GM21381 (cell line): ENCODE data around the gene PML.
"Not testable (repeated sequence)": the region's sequence is repeated elsewhere in the genome, so short reads cannot be mapped to it uniquely, and the experiment has no call there.

Experiments used
- ATAC-seq: cut with Tn5 transposase; IDR thresholded peaks from one replicate; pipeline ENCODE4 v1.9.1; 2021; ENCODE audit warnings: mild to moderate bottlenecking, moderate library complexity; ENCODE audit not compliant: unreplicated experiment

The PML gene

GRCh38 chr15:74037171-74038117 is 42.9 kb downstream of the PML start:
- ATAC-seq: no peak

- no peak for ATAC-seq
These were observed 44.5 kb downstream of the PML start for GRCh38 chr15:74038707-74039655.

GRCh38 chr15:74039656-74040010 is 45.1 kb downstream of the PML start:
- ATAC-seq: no peak

DNA sequence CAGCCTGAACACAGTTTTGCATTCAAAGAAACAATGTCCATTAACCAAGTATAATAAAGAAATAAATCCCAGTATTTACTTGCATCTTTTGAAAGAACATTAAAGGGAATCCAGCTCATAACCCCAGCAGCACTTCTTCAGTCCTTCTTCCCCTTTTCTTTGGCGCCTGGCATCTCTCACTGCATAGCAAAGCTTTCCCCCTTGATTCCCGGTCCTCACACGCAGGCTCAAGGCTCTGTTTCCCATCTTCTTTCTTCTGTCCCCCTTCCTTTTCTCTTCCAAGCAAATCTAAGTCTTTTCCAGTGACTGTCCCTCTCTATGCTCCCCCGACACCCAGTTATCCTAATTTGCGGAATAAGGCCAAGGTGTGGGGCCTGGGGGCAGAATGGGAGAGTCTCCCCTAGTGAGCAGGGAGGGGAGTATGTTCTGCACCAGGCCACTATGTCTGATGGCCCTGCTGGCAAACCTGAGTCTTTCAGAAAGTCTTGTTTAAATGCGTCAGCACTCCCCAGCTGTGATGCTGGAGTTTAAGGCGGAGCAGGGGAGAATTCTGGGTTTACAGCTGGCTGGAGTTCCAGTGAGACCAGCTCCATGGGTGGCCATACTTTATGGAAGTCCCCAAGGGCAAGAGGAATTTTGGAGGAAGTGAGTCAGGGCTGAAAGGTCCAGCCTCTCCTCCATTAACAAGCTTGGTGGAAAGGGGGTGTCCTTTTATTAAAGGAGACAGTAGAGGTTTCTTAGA is 45.8 kb downstream of the PML start:
- no peak for ATAC-seq

DNA sequence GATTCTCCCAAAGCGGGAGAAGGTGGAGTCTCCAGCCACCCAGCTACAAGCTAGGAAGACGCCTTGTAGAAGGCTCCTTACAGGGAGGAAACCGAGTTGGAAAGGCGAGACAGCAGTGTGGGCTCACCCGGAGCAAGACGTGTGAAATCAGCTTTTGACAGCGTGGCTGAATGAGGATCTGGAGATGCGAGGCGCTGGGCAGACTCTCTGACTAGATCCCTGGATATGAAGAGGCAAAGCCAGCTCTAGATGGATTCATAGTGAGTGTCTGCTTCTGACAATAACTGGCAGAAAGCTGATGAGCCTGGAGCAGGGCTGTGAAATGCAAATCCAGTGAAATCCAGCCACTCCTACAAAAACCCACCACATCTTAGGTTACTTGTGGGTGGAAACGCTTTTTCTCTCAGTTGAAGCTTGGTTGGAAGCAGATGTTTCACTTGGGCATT is 46.8 kb downstream of the PML start:
- ATAC-seq: no peak

GRCh38 chr15:74041777-74042435 is 47.4 kb downstream of the PML start:
- ATAC-seq: no peak

GRCh38 chr15:74042603-74043424 is 48.3 kb downstream of the PML start:
- no peak for ATAC-seq

DNA sequence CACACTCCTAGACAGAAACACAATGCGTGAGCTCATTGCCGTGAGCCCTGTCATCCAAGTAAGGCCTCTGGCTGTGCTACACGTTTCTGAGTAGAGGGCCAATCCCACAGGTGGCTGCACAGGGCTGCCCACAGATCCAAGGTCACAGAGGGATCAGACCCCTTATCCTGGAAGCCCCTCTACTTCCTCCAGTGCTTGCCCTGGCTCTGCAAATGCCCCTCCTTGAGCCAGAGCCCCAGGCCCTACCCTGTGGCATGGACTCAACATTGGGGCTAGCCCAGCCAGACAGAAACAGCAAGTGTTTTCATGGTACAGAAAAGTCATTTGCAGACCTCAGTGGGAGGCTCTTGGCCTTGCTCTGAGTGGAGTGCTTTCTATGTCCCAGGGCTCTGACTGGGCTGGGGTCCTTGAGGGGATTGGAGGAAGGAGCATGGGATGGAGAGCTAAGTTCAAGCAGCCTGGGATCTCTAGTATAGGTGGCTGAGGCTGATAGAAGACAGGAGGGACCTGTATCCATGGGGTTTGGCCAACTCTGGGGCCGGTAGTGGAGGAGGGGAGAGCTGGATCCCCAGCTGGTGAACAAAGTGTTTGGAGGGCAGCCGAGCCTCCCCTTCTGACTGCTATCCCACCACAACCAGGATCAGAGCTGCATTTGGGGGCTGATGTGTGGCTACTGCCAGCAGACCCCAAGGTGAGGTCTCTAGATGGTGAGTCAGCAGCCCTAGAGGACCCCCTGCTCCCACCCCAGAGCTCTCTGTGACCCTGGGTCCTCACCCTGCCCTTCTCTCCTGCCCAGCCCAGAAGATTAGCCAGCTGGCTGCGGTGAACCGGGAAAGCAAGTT is 49.1 kb downstream of the PML start:
- ATAC-seq: no peak

DNA sequence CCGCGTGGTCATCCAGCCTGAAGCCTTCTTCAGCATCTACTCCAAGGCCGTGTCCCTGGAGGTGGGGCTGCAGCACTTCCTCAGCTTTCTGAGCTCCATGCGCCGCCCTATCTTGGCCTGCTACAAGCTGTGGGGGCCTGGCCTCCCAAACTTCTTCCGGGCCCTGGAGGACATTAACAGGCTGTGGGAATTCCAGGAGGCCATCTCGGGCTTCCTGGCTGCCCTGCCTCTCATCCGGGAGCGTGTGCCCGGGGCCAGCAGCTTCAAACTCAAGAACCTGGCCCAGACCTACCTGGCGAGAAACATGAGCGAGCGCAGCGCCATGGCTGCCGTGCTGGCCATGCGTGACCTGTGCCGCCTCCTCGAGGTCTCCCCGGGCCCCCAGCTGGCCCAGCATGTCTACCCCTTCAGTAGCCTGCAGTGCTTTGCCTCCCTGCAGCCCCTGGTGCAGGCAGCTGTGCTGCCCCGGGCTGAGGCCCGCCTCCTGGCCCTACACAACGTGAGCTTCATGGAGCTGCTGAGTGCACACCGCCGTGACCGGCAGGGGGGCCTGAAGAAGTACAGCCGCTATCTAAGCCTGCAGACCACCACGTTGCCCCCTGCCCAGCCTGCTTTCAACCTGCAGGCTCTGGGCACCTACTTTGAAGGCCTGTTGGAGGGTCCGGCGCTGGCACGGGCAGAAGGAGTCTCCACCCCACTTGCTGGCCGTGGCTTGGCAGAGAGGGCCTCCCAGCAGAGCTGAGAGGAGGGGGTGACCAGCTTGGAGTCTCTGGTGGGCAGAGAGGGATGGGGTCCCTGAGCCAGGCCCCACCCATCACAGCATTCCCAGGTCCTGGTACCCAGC is 50.0 kb downstream of the PML start:
- ATAC-seq: no peak

DNA sequence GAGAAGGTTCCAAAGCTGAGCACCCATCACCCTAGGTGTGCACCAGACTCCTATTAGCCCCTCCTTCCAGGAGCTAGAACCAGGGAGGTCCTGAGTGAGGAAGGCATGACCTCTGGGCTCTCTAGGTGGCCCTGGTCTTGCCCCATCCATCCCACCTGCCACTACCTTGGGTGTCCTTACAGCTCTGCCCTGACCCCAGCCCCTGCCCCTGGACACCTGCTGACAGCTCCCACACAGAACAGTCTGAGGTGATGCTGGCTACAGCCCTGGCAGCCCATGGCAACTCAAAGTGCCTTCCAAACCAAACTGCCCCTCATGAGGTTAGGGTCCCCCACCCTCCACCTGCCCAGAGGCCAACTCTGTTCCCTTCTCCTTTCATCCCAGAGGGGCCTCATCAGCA is 50.7 kb downstream of the PML start:
- ATAC-seq: no peak

DNA sequence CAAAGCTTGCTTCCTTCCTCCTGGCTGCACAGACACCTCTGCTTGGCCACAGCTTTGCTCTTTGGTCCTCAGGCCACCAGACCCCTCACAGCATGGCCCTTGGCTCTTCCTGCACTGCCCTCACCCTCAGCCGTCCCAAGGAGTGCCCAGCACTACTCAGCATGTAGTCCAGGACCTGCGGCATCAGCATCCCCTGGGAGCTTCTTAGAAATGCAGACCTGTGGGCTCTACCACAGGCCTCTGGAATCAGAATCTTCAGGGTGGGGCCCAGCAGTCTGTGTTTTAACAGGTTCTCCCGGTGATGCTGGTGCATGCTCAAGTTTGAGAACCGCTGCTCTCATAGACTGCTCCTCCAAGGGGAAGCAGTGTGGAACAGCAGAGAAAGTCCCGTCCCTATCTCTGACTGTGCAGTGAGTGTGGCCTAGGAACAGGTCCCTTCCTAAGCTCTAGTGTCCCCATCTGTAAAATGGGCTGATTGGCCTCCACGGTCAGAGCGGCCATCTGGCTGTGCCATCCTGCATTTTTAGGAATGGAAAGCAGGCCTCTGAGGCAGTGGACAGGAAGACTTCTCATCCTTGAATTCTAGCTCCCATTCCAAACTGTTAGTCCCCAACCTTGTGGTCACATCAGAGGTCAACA is 51.2 kb downstream of the PML start:
- ATAC-seq: no peak

GRCh38 chr15:74046275-74046674 is 51.8 kb downstream of the PML start:
- ATAC-seq: no peak

GRCh38 chr15:74050127-74050526 is 55.6 kb downstream of the PML start:
- ATAC-seq: no peak

- no peak for ATAC-seq
These were observed 56.2 kb downstream of the PML start for GRCh38 chr15:74050556-74051234.

DNA sequence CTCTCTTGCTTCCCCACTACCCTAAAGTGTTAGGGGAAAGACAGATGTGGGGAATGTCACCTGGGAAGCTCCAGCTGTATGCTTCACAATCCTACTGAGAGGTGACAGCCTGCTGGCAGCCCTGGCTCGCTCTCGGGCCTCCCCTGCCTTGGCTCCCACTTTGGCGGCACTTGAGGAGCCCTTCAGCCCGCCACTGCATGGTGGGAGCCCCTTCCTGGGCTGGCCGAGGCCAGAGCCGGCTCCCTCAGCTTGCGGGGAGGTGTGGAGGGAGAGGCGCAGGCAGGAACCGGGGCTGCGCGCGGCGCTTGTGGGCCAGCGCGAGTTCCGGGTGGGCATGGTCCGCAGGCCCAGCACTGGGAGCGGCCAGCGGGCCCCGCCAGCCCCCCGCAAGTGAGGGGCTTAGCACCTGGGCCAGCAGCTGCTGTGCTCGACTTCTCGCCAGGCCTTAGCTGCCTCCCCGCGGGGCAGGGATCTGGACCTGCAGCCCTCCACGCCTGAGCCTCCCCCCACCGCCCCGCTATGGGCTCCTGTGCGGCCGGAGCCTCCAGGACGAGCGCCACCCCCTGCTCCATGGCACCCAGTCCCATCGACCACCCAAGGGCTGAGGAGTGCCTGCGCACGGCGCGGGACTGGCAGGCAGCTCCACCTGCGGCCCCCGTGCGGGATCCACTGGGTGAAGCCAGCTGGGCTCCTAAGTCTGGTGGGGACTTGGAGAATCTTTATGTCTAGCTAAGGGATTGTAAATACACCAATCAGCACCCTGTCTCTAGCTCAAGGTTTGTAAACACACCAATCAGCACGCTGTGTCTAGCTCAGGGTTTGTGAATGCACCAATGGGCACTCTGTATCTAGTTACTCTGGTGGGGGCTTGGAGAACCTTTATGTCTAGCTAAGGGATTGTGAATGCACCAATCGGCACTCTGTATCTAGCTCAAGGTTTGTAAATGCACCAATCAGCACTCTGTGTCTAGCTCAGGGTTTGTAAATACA is 58.0 kb downstream of the PML start:
- ATAC-seq: not testable (repeated sequence)

DNA sequence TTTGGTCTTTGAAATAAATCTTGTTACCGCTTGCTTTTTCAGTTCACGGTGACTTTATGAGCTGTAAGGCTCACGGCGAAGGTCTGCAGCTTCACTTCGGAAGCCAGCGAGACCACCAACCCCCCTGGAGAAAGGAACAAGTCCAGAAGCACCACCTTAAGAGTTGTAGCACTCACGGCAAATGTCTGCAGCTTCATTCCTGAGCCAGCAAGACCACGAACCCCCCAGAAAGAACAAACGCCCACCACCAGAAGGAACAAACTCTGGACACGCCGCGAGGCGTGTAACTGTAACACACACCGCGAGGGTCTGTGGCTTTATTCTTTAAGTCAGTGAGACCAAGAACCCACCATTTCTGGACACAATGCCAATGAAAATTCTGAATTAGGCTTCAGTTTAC is 59.0 kb downstream of the PML start:
- no peak for ATAC-seq
